ENCODE results near the gene ERF. TPM values are rescaled to one million over a fixed set of nuclear protein-coding genes. Genes with fewer than 3 reads are reported as not detected.

ERF gene
- total RNA-seq, 2 donors from 2014 or later = 33.9 to 121 TPM

- no peak for TF ChIP-seq CTCF (IDR thresholded peaks at IDR 0.05)
- Histone ChIP-seq H3K9me3 (no peaks in the 10 kb centered on the region), H3K4me3 (no peak overlapping the region), H3K27me3 (replicated peaks; ENCODE audit: insufficient read depth) (no peaks in the 10 kb centered on the region), H3K27ac (peak overlapping the region; percentile 91 to 98), H3K36me3 (peaks cover 3 to 9% of the 10 kb centered on the region in 2 donors), H3K4me1 (replicated peaks) (peaks cover 35% of the 10 kb centered on the region)
- intact Hi-C loops (cut with DNase I) = loop anchor here (2.0 kb wide), 1 partner anchor 32 kb away; no protein-coding TSS in a partner anchor
- peak; percentile 46 for DNase-seq (ENCODE audit: low spot score)
- WGBS = 43% methylated on average over 5 of the region's 5 CpGs
These were observed 23.7 kb upstream of the ERF start for GRCh38 chr19:42278452-42279154.

GRCh38 chr19:42277821-42278451 is 23.0 kb upstream of the ERF start:
- WGBS = 22% methylated on average over 10 of the region's 10 CpGs
- no peaks in the 10 kb centered on the region for H3K27me3 ChIP-seq (replicated peaks; ENCODE audit: insufficient read depth)
- H3K9me3 ChIP-seq = no peaks in the 10 kb centered on the region
- H3K4me3 ChIP-seq = no peak overlapping the region
- TF ChIP-seq POLR2AphosphoS5 (IDR thresholded peaks at IDR 0.05) (peak; percentile 54), POLR2A (IDR thresholded peaks at IDR 0.05) (peak; percentile 40), CTCF (IDR thresholded peaks at IDR 0.05) (no peak)
- H3K4me1 ChIP-seq (replicated peaks) = peaks cover 30% of the 10 kb centered on the region
- intact Hi-C loops (cut with DNase I) = loop anchor here (2.0 kb wide), 1 partner anchor 31 kb away; no protein-coding TSS in a partner anchor
- peaks cover 9 to 12% of the 10 kb centered on the region in 2 donors for H3K36me3 ChIP-seq
- DNase-seq (ENCODE audit: low spot score) = peak; percentile 68
- peak overlapping the region; percentile 91 to 98 for H3K27ac ChIP-seq

- intact Hi-C loops (cut with DNase I) = no loop called here
- no peak for DNase-seq (ENCODE audit: low spot score)
- TF ChIP-seq POLR2A (IDR thresholded peaks at IDR 0.05) (no peak), CTCF (IDR thresholded peaks at IDR 0.05) (no peak), POLR2AphosphoS5 (IDR thresholded peaks at IDR 0.05) (no peak)
- Histone ChIP-seq H3K4me3 (no peak overlapping the region), H3K36me3 (peaks cover 15 to 17% of the 10 kb centered on the region in 2 donors), H3K9me3 (no peaks in the 10 kb centered on the region), H3K4me1 (replicated peaks) (peaks cover 26% of the 10 kb centered on the region), H3K27me3 (replicated peaks; ENCODE audit: insufficient read depth) (no peaks in the 10 kb centered on the region), H3K27ac (peak overlapping the region; percentile 91 to 98)
- 63% methylated on average over 4 of the region's 4 CpGs for whole genome bisulfite sequencing
These were observed 21.9 kb upstream of the ERF start for GRCh38 chr19:42276821-42277220.

- TF ChIP-seq POLR2A (IDR thresholded peaks at IDR 0.05) = no peak
- TF ChIP-seq CTCF (IDR thresholded peaks at IDR 0.05) = no peak
- TF ChIP-seq POLR2AphosphoS5 (IDR thresholded peaks at IDR 0.05) = no peak
- Histone ChIP-seq H3K27ac (peak overlapping the region; percentile 91 to 98), H3K36me3 (peaks cover 15 to 17% of the 10 kb centered on the region in 2 donors), H3K9me3 (no peaks in the 10 kb centered on the region), H3K4me3 (no peak overlapping the region), H3K4me1 (replicated peaks) (peaks cover 21% of the 10 kb centered on the region), H3K27me3 (replicated peaks; ENCODE audit: insufficient read depth) (no peaks in the 10 kb centered on the region)
- WGBS = 68% methylated on average over 3 of the region's 3 CpGs
- no peak for DNase-seq (ENCODE audit: low spot score)
- intact Hi-C loops (cut with DNase I) = no loop called here
These were observed 21.4 kb upstream of the ERF start for GRCh38 chr19:42276284-42276683.
